Upper lobe of right lung (tissue), 1 donor: ENCODE measurements around the gene TRPV5. TPM values are rescaled to one million over a fixed set of nuclear protein-coding genes. Genes with fewer than 3 reads are reported as not detected.
A peak's percentile ranks its signal among the peaks of the same experiment; 100 is the strongest.

ENCODE experiments used
- ATAC-seq: fragments of 200-7000 bp; cut with Tn5 transposase; one replicate; pipeline ENCODE4 v1.9.1; 2020; ENCODE audit warnings: mild to moderate bottlenecking, moderate library complexity
- DNase-seq: peaks from one replicate; pipeline ENCODE4 v3.0.0-alpha.2; 2020
- H3K27ac ChIP-seq: fragments of 200-600 bp; one replicate; pipeline ENCODE4 v1.8.0; 2022
- H3K27me3 ChIP-seq: fragments of 200-600 bp; one replicate; pipeline ENCODE4 v1.8.0; 2022; ENCODE audit warnings: mild to moderate bottlenecking
- H3K36me3 ChIP-seq: fragments of 200-600 bp; one replicate; pipeline ENCODE4 v1.8.0; 2022
- H3K4me1 ChIP-seq: fragments of 200-600 bp; one replicate; pipeline ENCODE4 v1.8.0; 2022
- H3K4me3 ChIP-seq: fragments of 200-600 bp; one replicate; pipeline ENCODE4 v1.8.0; 2022; ENCODE audit warnings: mild to moderate bottlenecking
- H3K9me3 ChIP-seq: fragments of 200-600 bp; one replicate; pipeline ENCODE4 v1.8.0; 2022
- intact Hi-C: fragments of 100-400 bp; cut with DNase I; formaldehyde crosslinking; loops from one replicate; pipeline ENCODE4 v1.11.0; 2022
- total RNA-seq: library from RNA; stranded (reverse); fragmentation: NEBNext Ultra II Directional; extraction: Animal tissue kit (Norgen Biotek cat#: 25700); gene quantifications from one replicate; pipeline ENCODE4 v1.2.1, GENCODE V29; 2021
- TF ChIP-seq, protein P1 (sequence below): fragments of 200-600 bp; IDR thresholded peaks from one replicate; pipeline ENCODE4 v1.8.0; 2022; ENCODE audit warnings: antibody characterized with exemption
- donor health status: DM: no; HTN: yes; CAD: no; lungs with severe emphysema.

TRPV5 gene
- total RNA-seq, 1 donor from 2014 or later: not detected

DNA sequence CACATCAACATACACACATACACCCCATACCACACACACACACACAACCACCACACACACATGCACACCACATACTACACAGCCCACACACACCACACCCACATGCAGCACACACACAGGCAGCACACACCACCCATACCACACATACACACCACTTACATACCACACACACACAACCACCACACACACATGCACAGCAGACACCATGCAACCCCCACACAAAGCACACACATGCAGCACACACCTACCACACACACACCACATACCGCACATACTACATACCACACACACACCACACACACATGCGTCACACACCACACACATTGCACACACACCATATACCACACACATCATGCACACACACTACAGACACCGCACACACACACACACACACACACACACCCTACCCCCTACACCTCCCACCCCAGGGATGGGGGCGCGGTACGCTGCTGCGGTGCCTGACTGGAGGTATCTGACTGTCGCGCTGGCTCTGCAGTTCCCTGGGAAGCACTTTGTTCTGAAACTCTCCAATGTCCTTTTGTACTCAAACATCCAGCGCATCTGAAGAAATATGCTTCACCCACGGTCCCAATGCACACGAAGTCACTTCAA lies 42.6 kb downstream of the TRPV5 start:
- Histone ChIP-seq H3K9me3 (no peaks in the 10 kb centered on the region), H3K27ac (no peak overlapping the region), H3K36me3 (no peaks in the 10 kb centered on the region), H3K4me3 (no peak overlapping the region), H3K27me3 (no peaks in the 10 kb centered on the region), H3K4me1 (no peaks in the 10 kb centered on the region)
- intact Hi-C loops: no loop called here
- DNase-seq: peak; percentile 48
- TF ChIP-seq, protein P1, sequence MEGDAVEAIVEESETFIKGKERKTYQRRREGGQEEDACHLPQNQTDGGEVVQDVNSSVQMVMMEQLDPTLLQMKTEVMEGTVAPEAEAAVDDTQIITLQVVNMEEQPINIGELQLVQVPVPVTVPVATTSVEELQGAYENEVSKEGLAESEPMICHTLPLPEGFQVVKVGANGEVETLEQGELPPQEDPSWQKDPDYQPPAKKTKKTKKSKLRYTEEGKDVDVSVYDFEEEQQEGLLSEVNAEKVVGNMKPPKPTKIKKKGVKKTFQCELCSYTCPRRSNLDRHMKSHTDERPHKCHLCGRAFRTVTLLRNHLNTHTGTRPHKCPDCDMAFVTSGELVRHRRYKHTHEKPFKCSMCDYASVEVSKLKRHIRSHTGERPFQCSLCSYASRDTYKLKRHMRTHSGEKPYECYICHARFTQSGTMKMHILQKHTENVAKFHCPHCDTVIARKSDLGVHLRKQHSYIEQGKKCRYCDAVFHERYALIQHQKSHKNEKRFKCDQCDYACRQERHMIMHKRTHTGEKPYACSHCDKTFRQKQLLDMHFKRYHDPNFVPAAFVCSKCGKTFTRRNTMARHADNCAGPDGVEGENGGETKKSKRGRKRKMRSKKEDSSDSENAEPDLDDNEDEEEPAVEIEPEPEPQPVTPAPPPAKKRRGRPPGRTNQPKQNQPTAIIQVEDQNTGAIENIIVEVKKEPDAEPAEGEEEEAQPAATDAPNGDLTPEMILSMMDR: no peak
- peak; percentile 5 for ATAC-seq

DNA sequence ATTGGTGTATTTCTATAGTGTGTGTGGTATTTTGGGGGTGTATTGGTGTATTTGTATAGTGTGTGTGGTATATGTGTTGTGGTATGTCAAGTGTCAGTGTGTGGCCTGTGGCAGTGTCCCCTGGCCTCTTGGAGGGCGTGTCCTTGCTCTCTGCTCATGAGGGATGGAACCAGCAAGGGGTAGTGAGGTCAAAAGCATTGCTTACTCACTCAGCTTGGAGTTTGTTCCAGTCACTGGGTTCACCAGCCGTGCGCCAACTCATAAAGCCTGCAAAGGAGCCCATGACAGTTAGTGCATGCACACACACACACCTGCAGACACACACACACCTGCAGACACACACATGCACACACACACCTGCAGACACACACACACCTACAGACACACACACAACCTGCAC lies 43.7 kb downstream of the TRPV5 start:
- Histone ChIP-seq H3K4me3 (no peak overlapping the region), H3K27me3 (no peaks in the 10 kb centered on the region), H3K27ac (no peak overlapping the region), H3K9me3 (no peaks in the 10 kb centered on the region), H3K36me3 (no peaks in the 10 kb centered on the region), H3K4me1 (no peaks in the 10 kb centered on the region)
- TF ChIP-seq, protein P1: no peak
- DNase-seq (peak; percentile 16), ATAC-seq (no peak)
- intact Hi-C loops: no loop called here

DNA sequence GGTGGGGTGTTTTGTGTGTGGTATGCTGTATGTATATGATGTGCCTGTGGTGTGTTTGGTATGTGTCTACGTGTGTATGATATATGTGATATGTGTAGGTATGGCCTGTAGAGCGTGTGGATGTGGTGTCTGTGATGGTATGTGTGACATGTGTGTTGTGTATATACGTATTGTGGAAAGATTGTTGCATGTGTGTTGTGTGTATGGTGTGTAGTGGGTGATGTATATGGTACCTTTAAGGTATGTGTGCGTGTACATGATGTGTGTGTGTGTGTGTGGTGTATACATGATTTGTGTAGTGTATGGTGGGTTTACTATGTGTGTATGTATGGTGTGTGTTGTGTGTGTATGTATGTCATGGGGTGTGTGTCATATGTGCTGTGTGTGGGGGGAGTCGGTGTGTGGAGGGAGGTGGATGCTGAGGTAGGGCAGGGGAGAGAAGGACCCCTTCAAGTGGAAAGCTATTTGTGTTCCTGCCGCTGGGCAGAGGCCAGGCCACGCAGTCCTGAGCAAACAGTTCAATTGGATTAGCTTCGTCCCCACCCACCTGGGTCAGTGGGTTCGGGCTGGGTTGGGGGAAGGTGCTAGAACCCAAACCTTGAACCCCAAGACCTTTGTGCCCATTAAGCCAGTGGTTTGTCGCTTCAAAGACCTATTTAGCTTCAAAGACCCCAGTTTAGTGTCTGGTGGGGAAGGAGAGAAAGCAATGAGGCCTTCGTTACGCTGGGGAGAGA lies 46.1 kb downstream of the TRPV5 start:
- TF ChIP-seq, protein P1: no peak
- intact Hi-C loops: no loop called here
- Histone ChIP-seq H3K36me3 (no peaks in the 10 kb centered on the region), H3K27ac (no peak overlapping the region), H3K4me1 (no peaks in the 10 kb centered on the region), H3K9me3 (no peaks in the 10 kb centered on the region), H3K4me3 (no peak overlapping the region), H3K27me3 (no peaks in the 10 kb centered on the region)
- ATAC-seq: no peak
- DNase-seq: peak; percentile 25

DNA sequence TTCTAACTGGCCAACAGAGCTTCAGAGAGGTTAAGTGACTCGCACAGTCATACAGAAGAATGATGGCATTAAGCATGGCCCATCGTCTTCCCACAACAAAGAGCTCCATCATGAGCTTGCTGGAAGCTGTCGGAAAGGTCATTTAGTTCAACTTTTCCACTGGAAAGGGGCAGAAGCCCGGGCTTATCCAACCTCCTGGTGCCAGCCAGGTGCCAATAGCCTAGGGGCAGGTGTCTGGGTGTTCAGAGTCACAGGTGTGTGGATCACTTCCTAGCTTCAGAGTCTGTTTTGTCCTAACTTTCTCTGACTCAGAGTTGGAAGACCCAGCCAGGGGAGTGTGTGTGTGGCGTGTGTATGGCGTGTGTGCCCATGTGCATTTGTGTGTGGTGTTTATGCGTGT lies 46.7 kb downstream of the TRPV5 start:
- intact Hi-C loops: no loop called here
- no peaks in the 10 kb centered on the region for H3K27me3 ChIP-seq
- TF ChIP-seq, protein P1: no peak
- H3K36me3 ChIP-seq: no peaks in the 10 kb centered on the region
- no peak overlapping the region for H3K27ac ChIP-seq
- no peaks in the 10 kb centered on the region for H3K9me3 ChIP-seq
- H3K4me3 ChIP-seq: no peak overlapping the region
- ATAC-seq: no peak
- no peaks in the 10 kb centered on the region for H3K4me1 ChIP-seq
- DNase-seq: peak; percentile 15

DNA sequence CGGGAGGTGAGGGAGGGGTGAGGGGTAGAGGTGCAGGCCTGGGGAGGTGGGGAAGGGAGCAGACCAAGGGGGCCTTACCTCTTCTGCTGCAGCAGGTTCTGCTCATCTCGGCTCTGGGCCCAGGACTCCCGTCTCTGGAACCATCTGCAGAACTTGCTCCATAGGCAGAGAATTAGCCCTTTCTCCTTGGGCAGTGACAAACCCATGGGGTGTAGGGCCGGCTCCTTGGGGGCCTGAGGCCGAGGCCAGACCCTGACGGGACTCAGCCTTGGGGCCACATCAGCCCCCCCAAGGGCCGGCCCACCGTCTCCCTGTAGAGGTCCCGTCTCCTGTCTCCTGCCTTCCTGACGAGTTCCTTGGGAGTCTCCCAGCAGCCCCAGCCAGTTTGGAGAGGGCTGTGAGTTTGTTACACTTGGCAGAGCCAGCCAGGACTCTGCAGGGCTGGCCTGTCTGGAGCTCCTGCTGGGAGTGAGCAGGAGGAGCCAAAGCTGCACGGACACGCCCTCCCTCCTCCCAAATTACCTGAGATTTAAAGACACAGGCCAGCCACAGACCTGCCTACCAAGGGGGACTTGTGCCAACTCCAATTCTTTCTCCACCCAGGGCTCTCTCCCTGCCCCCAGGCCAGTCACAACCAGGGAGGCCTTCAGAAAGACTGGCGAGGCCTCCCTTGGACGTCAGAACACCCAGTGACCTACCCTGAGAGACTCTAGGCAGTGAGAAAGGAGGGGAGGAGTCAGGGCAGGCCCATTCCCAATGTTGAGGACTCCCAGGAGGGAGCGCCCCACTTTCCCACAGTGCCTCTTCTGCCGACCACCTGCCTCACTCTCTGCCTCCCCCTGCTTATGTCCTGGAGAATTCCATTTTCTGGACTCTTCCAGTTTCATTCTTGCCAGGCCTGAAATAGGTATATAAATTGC lies 48.0 kb downstream of the TRPV5 start, which contains the start of gene TRPV6:
Gene TRPV6, minus strand, starts transcription at position 435 of the 920 bp plus-strand sequence.
- Histone ChIP-seq H3K36me3 (no peaks in the 10 kb centered on the region), H3K4me3 (no peak within 1 kb of the TSS), H3K27me3 (peaks cover 4% of the 10 kb centered on the region), H3K4me1 (no peaks in the 10 kb centered on the region), H3K9me3 (no peaks in the 10 kb centered on the region), H3K27ac (no peak within 1 kb of the TSS)
- TF ChIP-seq, protein P1: no peak
- ATAC-seq (peak; percentile 92), DNase-seq (peak; percentile 82)
- intact Hi-C loops: no loop called here
